Spleen (tissue), 11 donors: ENCODE measurements around the gene NHEJ1. TPM values are rescaled to one million over a fixed set of nuclear protein-coding genes. Genes with fewer than 3 reads are reported as not detected.

ENCODE experiments used
- DNase-seq: peaks from one replicate; pipeline ENCODE4 v3.0.0-alpha.2; 2020
- H3K27ac ChIP-seq, 8 donors: fragments of 200-600 bp; sonication (generic) in 7 of 8; 1 replicate in 4 of 8; 2 replicates in 4 of 8; pipeline versions ENCODE4 v1.5.0 to v1.8.0; 2016 to 2021; ENCODE audit warnings: inconsistent platforms in 4 of 8, mild to moderate bottlenecking in 4 of 8, moderate library complexity in 1 of 8
- H3K27me3 ChIP-seq, 7 donors: fragments of 200-600 bp; sonication (generic) in 6 of 7; replicated peaks in 1 of 7; 1 replicate in 4 of 7; 2 replicates in 3 of 7; pipeline versions ENCODE4 v1.5.0 to v1.8.0; 2016 to 2021; ENCODE audit warnings: inconsistent platforms in 3 of 7, mild to moderate bottlenecking in 1 of 7
- H3K36me3 ChIP-seq, 6 donors: fragments of 200-600 bp; sonication (generic) in 5 of 6; 1 replicate in 4 of 6; 2 replicates in 2 of 6; pipeline versions ENCODE4 v1.5.0 to v1.8.0; 2016 to 2021; ENCODE audit warnings: inconsistent platforms in 2 of 6
- H3K4me1 ChIP-seq, 6 donors: fragments of 200-600 bp; sonication (generic) in 5 of 6; 1 replicate in 3 of 6; 2 replicates in 3 of 6; pipeline versions ENCODE4 v1.5.0 to v1.8.0; 2016 to 2021; ENCODE audit warnings: inconsistent platforms in 3 of 6
- H3K4me3 ChIP-seq, 8 donors: fragments of 200-600 bp; sonication (generic) in 7 of 8; 1 replicate in 4 of 8; 2 replicates in 4 of 8; pipeline versions ENCODE4 v1.5.0 to v1.8.0; 2016 to 2021; ENCODE audit warnings: inconsistent platforms in 4 of 8, mild to moderate bottlenecking in 4 of 8, moderate library complexity in 2 of 8
- H3K9me3 ChIP-seq, 8 donors: fragments of 200-600 bp; sonication (generic) in 7 of 8; 1 replicate in 4 of 8; 2 replicates in 4 of 8; pipeline versions ENCODE4 v1.5.0 to v1.8.0; 2016 to 2021; ENCODE audit warnings: inconsistent platforms in 4 of 8
- POLR2A ChIP-seq, 3 donors: fragments of 450-650 bp; IDR thresholded peaks; one replicate each; pipeline ENCODE4 v1.5.1; 2017; ENCODE audit warnings: antibody characterized with exemption in 3 of 3, mild to moderate bottlenecking in 1 of 3
- POLR2AphosphoS5 ChIP-seq, 3 donors: sonication (generic); formaldehyde crosslinking; IDR thresholded peaks; one replicate each; pipeline ENCODE4 v1.5.1; 2017; ENCODE audit warnings: antibody characterized with exemption in 3 of 3
- WGBS, 5 donors: extraction: QIAGEN DNeasy Blood & Tissue Kit in 3 of 5; methylation state at CpG; one replicate each; pipeline versions ENCODE4 v1.1.5 to v1.1.7; 2013 to 2018; 5-methylcytosine and 5-hydroxymethylcytosine counted together
- intact Hi-C: fragments of 100-400 bp; cut with DNase I; formaldehyde crosslinking; loops from one replicate; pipeline ENCODE4 v1.15.0; 2023; ENCODE audit warnings: low total_unique reads
- polyA plus RNA-seq, 3 donors: library from polyadenylated mRNA; stranded (reverse); fragments of 200-250 nt; gene quantifications; one replicate each; pipeline ENCODE4 v1.2.1, GENCODE V29; 2013
- total RNA-seq, 7 donors: library from RNA; depleted of rRNA in 3 of 7; stranded (reverse); fragments of >200 nt in 3 of 7; fragmentation: NEBNext Ultra II Directional in 4 of 7; extraction: Animal tissue kit (Norgen Biotek cat#: 25700) in 4 of 7; gene quantifications; one replicate each; pipeline versions ENCODE4 v1.1.0 to v1.2.1, GENCODE V29; 2016 to 2021
- TF ChIP-seq, protein P1 (sequence below), 11 experiments: fragments of 200-600 bp in 7 of 11; fragments of 450-650 bp in 4 of 11; sonication (generic) in 4 of 11; IDR thresholded peaks in 8 of 11; conservative IDR thresholded peaks in 3 of 11; 1 replicate in 7 of 11; 2 replicates in 4 of 11; pipeline versions ENCODE4 v1.4.0 to v1.8.0; 2016 to 2021; ENCODE audit warnings: antibody characterized with exemption in 11 of 11, inconsistent platforms in 4 of 11, mild to moderate bottlenecking in 1 of 11
- donor health status: healthy with polysubstance abuse.
- donor health status: DM: no; HTN: no; CAD: no; lungs with moderate emphysema.
- donor health status: DM: no; HTN: no; CAD: no.
- donor health status: Bipolar disorder and iron deficiency.
- donor health status: healthy.
- donor health status: DM: no; HTN: no; CAD: no.
- donor health status: DM: yes; HTN: yes; CAD: no.

The NHEJ1 gene
- total and polyA plus RNA-seq, 10 donors = 5.5 to 25.9 (median 14.0) TPM

DNA sequence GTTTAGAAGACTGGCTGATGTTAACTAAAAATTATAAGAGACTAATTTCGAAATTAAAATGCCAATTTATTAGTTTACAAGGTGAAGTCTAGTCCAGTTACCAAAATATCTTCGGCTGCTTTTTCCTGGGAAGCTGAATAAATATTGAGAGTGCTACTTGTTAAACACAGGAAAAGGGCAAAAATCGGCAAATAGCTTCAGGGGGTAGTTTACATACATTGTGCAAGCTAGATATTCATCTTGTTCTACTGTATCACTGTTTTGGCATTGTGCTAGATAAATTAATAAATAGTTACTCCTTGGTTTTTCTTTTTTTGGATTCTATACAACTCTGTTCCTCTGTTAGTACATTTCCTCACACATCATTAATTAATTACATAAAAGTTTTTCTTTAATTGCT lies 29.3 kb downstream of the NHEJ1 start:
- intact Hi-C loops = no loop called here
- Histone ChIP-seq H3K27ac (no peak overlapping the region), H3K27me3 (no peaks in the 10 kb centered on the region), H3K4me1 (no peaks in the 10 kb centered on the region), H3K4me3 (no peak overlapping the region), H3K9me3 (no peaks in the 10 kb centered on the region), H3K36me3 (peaks cover 0 to 30% (median 0%) of the 10 kb centered on the region in 6 donors)
- DNase-seq = no peak
- WGBS, 5 donors = 86 to 95% (median 89%) methylated on average over 3 of the region's 3 CpGs
- TF ChIP-seq, protein P1, sequence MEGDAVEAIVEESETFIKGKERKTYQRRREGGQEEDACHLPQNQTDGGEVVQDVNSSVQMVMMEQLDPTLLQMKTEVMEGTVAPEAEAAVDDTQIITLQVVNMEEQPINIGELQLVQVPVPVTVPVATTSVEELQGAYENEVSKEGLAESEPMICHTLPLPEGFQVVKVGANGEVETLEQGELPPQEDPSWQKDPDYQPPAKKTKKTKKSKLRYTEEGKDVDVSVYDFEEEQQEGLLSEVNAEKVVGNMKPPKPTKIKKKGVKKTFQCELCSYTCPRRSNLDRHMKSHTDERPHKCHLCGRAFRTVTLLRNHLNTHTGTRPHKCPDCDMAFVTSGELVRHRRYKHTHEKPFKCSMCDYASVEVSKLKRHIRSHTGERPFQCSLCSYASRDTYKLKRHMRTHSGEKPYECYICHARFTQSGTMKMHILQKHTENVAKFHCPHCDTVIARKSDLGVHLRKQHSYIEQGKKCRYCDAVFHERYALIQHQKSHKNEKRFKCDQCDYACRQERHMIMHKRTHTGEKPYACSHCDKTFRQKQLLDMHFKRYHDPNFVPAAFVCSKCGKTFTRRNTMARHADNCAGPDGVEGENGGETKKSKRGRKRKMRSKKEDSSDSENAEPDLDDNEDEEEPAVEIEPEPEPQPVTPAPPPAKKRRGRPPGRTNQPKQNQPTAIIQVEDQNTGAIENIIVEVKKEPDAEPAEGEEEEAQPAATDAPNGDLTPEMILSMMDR (IDR thresholded peaks at IDR 0.05 in 8 of 11, conservative IDR thresholded peaks at IDR 0.05 in 3 of 11) = no peak

- no peaks in the 10 kb centered on the region for H3K27me3 ChIP-seq
- H3K36me3 ChIP-seq = peaks cover 0 to 20% (median 0%) of the 10 kb centered on the region in 6 donors
- no peak overlapping the region for H3K4me3 ChIP-seq
- peaks cover 0 to 8% (median 0%) of the 10 kb centered on the region in 6 donors for H3K4me1 ChIP-seq
- H3K27ac ChIP-seq = no peak overlapping the region
- DNase-seq = no peak
- TF ChIP-seq POLR2AphosphoS5 (IDR thresholded peaks at IDR 0.05) (no peak), POLR2A (IDR thresholded peaks at IDR 0.05) (no peak)
- TF ChIP-seq, protein P1 (IDR thresholded peaks at IDR 0.05 in 8 of 11, conservative IDR thresholded peaks at IDR 0.05 in 3 of 11) = no peak
- no peaks in the 10 kb centered on the region for H3K9me3 ChIP-seq
- 96 to 98% (median 97%) methylated on average over 16 of the region's 16 CpGs for WGBS, 5 donors
- intact Hi-C loops = no loop called here
Observed at GRCh38 chr2:219129589-219129988, 31.0 kb downstream of the NHEJ1 start.

DNA sequence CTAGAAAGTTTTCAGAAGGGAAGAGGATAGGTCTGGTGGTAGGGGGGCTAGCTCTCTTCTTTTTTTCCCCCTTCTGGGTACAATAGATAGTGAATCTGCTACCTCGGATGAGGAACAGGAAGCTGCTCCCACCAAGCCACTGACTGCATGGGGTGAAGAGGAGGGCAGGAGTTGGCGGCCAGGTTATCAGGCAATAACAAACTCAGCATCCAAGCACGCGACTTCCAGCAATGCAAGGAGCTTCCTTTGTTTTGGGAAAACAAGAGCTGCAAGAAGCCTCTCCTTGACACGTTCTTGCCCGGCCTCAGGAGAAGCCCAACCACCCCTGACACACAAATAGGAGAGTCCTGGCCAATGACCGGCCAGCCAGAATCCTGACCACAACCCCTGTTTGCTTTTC lies 32.2 kb downstream of the NHEJ1 start:
- H3K4me3 ChIP-seq = no peak overlapping the region
- intact Hi-C loops = no loop called here
- no peaks in the 10 kb centered on the region for H3K9me3 ChIP-seq
- no peak overlapping the region for H3K27ac ChIP-seq
- H3K4me1 ChIP-seq = peaks cover 0 to 12% (median 0%) of the 10 kb centered on the region in 6 donors
- WGBS, 5 donors = 37 to 53% (median 50%) methylated on average over 7 of the region's 7 CpGs
- H3K27me3 ChIP-seq = no peaks in the 10 kb centered on the region
- no peak for TF ChIP-seq POLR2AphosphoS5 (IDR thresholded peaks at IDR 0.05)
- TF ChIP-seq, protein P1 (IDR thresholded peaks at IDR 0.05 in 8 of 11, conservative IDR thresholded peaks at IDR 0.05 in 3 of 11) = no peak
- TF ChIP-seq POLR2A (IDR thresholded peaks at IDR 0.05) = no peak
- no peak for DNase-seq
- H3K36me3 ChIP-seq = peaks cover 0 to 20% (median 0%) of the 10 kb centered on the region in 6 donors

- intact Hi-C loops = no loop called here
- WGBS, 5 donors = 73 to 87% (median 79%) methylated on average over 2 of the region's 2 CpGs
- no peak for DNase-seq
- Histone ChIP-seq H3K4me1 (peaks cover 0 to 12% (median 0%) of the 10 kb centered on the region in 6 donors), H3K36me3 (peaks cover 0 to 22% (median 0%) of the 10 kb centered on the region in 6 donors), H3K9me3 (no peaks in the 10 kb centered on the region), H3K27me3 (no peaks in the 10 kb centered on the region), H3K27ac (no peak overlapping the region), H3K4me3 (no peak overlapping the region)
- TF ChIP-seq, protein P1 (IDR thresholded peaks at IDR 0.05 in 8 of 11, conservative IDR thresholded peaks at IDR 0.05 in 3 of 11) = no peak
- TF ChIP-seq POLR2A (IDR thresholded peaks at IDR 0.05) (no peak), POLR2AphosphoS5 (IDR thresholded peaks at IDR 0.05) (no peak)
Observed at GRCh38 chr2:219127037-219127635, 33.5 kb downstream of the NHEJ1 start.
